HEK293T (cell line): ENCODE measurements around the gene SLC34A1.

ENCODE experiments used
- ELF4 ChIP-seq: fragments of 450-650 bp; IDR thresholded peaks from 2 replicates; pipeline ENCODE4 v1.6.1; 2017; ENCODE audit warnings: antibody characterized with exemption
- FOXA1 ChIP-seq: fragments of 450-650 bp; IDR thresholded peaks from 2 replicates; pipeline ENCODE4 v1.6.1; 2016; ENCODE audit warnings: mild to moderate bottlenecking
- FOXM1 ChIP-seq: fragments of 450-650 bp; IDR thresholded peaks from 2 replicates; pipeline ENCODE4 v1.6.1; 2017; ENCODE audit warnings: mild to moderate bottlenecking, borderline replicate concordance

DNA sequence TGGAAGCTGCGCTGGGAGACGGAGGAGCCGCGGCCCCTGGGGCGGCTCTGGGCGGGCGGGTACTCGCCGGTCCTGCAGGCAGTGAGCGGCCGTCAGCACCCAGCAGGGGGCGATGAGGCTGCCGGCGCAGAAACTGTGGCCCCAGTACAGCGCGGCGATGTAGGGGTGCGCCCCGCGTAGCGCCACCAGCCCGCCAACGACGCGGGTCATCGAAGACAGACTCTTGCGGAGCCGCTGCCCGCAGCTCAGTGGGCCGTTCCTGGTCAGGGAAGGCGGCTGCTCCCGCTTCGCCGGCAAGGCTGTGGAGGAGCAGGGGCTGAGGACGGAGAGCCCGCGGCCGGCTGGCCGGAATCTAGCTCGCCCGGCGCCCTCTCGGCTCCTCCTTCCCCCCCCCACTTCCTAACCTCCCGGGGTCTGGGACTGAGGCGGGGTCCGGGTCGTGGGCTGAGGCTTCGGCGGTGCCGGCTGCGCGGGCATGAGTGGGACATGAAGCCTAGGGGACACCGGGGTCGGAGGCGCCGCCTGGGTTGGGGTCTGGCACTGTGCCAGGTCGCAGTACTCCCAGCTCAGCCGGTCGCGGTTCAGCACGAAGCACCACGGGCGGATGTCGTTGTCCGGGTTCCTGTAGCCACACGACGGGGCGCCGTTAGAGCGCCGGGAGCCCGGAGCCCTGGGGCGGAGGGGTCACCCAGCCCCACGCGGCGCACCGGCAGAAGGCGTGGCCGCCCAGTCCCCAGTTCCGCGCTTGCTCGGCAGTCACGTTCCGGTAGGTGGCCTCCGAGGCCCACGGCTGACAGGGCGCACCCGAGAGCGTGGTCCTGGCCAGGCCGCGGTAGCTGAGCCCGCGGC lies 19.8 kb downstream of the SLC34A1 start:
- no peak for TF ChIP-seq FOXM1
- no peak for TF ChIP-seq ELF4
- TF ChIP-seq FOXA1, result no peak
